RWPE1 (cell line): ENCODE measurements around the gene BAIAP3.

ENCODE experiments used
- CTCF ChIA-PET: fragments of 350-600 bp; sonication (Branson Sonifier 250); formaldehyde crosslinking; extraction: SDS; loops from one replicate; lab custom pipeline; 2021; lab: Yijun Ruan, JAX
- POLR2A ChIA-PET: fragments of 400-600 bp; formaldehyde crosslinking; extraction: SDS; loops from one replicate; lab custom pipeline; 2020; ENCODE audit warnings: antibody characterized with exemption; ENCODE audit not compliant: low non-redundant PET; lab: Yijun Ruan, JAX
- DNase-seq: peaks from one replicate; pipeline ENCODE4 v3.0.0; 2012; ENCODE audit warnings: low spot score
- H3K27ac ChIP-seq: fragments of 450-650 bp; 2 replicates; pipeline ENCODE4 v1.5.1; 2017
- TF ChIP-seq, protein P1 (sequence below): fragments of 450-650 bp; conservative IDR thresholded peaks from 2 replicates; pipeline ENCODE4 v1.5.1; 2017; ENCODE audit warnings: low read depth, mild to moderate bottlenecking

Gene BAIAP3

DNA sequence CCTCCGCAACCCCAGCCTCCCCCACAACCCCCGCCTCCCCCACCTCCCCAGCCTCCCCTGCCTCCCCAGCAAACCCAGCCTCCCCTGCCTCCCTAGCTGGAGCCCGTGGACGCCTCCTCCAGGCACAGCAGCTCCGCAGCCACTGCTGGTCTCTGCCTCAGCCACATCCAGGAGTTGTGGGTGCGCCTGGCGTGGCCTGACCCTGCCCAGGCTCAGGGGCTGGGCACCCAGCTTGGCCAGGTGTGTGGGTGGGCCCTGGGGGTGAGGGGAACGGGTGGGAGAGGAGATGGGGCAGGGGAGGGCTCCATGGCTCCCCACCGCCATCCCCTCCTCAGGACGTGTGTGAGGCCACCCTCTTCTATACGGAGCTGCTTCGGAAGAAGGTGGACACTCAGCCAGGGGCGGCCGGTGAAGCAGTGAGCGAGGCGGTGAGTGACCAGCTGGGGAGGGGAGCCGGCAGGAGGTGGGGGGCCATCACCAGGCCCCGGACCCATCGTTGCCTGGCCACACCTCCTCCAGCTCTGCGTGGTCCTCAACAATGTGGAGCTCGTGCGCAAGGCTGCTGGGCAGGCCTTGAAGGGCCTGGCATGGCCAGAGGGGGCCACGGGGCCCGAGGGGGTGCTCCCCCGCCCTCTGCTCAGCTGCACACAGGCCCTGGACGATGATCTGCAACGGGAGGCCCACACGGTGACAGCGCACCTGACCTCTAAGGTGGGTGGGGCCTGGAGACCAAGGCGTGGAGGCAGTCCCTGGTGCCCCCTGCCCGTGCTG is 12.4 kb downstream of the BAIAP3 start:
- DNase-seq: no peak
- H3K27ac ChIP-seq: no peak overlapping the region
- CTCF ChIA-PET: interaction anchor here (0.6 to 2.2 kb wide), 2 partner anchors 18 to 456 kb away, joined by 3 to 13 read pairs; no protein-coding TSS in a partner anchor
- TF ChIP-seq, protein P1, sequence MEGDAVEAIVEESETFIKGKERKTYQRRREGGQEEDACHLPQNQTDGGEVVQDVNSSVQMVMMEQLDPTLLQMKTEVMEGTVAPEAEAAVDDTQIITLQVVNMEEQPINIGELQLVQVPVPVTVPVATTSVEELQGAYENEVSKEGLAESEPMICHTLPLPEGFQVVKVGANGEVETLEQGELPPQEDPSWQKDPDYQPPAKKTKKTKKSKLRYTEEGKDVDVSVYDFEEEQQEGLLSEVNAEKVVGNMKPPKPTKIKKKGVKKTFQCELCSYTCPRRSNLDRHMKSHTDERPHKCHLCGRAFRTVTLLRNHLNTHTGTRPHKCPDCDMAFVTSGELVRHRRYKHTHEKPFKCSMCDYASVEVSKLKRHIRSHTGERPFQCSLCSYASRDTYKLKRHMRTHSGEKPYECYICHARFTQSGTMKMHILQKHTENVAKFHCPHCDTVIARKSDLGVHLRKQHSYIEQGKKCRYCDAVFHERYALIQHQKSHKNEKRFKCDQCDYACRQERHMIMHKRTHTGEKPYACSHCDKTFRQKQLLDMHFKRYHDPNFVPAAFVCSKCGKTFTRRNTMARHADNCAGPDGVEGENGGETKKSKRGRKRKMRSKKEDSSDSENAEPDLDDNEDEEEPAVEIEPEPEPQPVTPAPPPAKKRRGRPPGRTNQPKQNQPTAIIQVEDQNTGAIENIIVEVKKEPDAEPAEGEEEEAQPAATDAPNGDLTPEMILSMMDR: no peak
- POLR2A ChIA-PET: interaction anchor here (0.7 kb wide), 1 partner anchor 41 kb away, joined by 3 read pairs; no protein-coding TSS in a partner anchor

DNA sequence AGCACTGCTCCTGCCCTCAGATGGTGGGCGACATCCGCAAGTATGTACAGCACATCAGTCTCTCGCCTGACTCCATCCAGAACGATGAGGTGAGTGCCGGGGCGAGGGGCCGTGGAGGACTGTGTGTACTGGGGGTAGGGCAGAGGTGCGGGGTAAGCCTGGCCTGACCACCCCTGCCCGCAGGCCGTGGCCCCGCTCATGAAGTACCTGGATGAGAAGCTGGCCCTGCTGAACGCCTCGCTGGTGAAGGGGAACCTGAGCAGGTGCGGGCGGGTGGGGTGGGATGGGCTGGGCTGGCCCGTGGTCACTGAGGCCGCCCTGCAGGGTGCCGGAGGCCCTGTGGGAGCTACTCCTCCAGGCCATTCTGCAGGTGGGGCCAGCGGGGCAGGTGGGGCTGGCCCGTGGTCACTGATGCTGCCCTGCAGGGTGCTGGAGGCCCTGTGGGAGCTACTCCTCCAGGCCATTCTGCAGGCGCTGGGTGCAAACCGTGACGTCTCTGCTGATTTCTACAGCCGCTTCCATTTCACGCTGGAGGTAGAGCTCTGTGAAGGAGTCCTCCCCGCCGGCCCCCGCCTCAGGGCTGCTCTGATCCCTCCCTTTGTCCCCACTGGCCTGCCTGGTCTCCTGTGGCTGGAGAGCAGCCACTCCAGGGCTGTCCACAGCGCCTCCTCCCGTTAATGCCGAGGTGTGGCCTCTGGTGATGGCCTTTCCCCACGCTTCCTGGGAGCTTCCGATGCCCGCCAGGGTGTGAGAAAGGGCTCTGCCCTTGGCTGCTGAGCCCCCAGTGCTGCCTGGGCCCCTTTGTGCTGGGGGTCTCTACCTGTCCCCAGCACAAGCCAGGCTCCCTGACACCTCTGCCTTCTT is 13.2 kb downstream of the BAIAP3 start:
- ChIA-PET POLR2A (interaction anchor here (0.5 to 0.7 kb wide), 2 partner anchors 21 to 42 kb away, joined by 3 read pairs; no protein-coding TSS in a partner anchor), CTCF (interaction anchor here (0.7 to 2.2 kb wide), 2 partner anchors 17 to 413 kb away, joined by 3 to 13 read pairs; no protein-coding TSS in a partner anchor)
- no peak for DNase-seq
- H3K27ac ChIP-seq: no peak overlapping the region
- TF ChIP-seq, protein P1: 0 out of 2 replicates have a peak, but pooled peaks have one; percentile 13

DNA sequence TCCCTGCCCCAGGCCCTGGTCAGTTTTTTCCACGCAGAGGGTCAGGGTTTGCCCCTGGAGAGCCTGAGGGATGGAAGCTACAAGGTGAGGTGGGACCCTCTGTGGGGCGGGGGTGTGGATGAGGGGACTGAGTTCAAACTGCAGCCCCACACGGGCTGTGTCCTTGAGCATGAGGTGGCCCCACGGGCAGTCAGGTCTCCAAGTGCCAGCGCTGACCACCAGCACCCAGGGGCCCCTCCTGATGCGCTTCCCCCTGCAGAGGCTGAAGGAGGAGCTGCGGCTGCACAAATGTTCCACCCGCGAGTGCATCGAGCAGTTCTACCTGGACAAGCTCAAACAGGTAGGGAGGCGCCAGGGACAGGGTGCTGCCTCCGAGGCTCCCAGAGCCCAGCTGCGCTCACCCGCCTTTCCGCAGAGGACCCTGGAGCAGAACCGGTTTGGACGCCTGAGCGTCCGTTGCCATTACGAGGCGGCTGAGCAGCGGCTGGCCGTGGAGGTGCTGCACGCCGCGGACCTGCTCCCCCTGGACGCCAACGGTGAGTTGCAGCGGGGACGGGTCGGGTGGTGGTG is 13.9 kb downstream of the BAIAP3 start:
- CTCF ChIA-PET: interaction anchor here (0.6 to 2.2 kb wide), 4 partner anchors 15 to 412 kb away, joined by 3 to 13 read pairs (median 4); no protein-coding TSS in a partner anchor

GRCh38 chr16:1347962-1348361 is 14.5 kb downstream of the BAIAP3 start:
- DNase-seq: no peak
- no peak overlapping the region for H3K27ac ChIP-seq
- TF ChIP-seq, protein P1: no peak
- ChIA-PET POLR2A (no interaction called here), CTCF (interaction anchor here (0.6 to 2.2 kb wide), 3 partner anchors 16 to 100 kb away, joined by 3 to 13 read pairs (median 4); no protein-coding TSS in a partner anchor)

More for the DNA sequence above, 13.9 kb downstream of the BAIAP3 start:
- H3K27ac ChIP-seq: no peak overlapping the region
- no peak for DNase-seq
- POLR2A ChIA-PET: interaction anchor here (0.5 kb wide), 1 partner anchor 20 kb away, joined by 3 read pairs; no protein-coding TSS in a partner anchor
- TF ChIP-seq, protein P1: no peak

GRCh38 chr16:1348441-1348840 is 15.0 kb downstream of the BAIAP3 start:
- CTCF ChIA-PET: no interaction called here

More at GRCh38 chr16:1348441-1348840, 15.0 kb downstream of the BAIAP3 start:
- TF ChIP-seq, protein P1: no peak
- POLR2A ChIA-PET: no interaction called here
- H3K27ac ChIP-seq: no peak overlapping the region
- DNase-seq: no peak
